Left hindlimb (tissue), 1 donor: ENCODE measurements around the gene RTF2.
"Not testable (repeated sequence)": the region's sequence is repeated elsewhere in the genome, so short reads cannot be mapped to it uniquely, and the experiment has no call there.

Experiments
- DNase-seq: peaks from one replicate; pipeline ENCODE4 v3.0.0-alpha.2; 2018

The RTF2 gene

GRCh38 chr20:56554869-56555268 lies 86.4 kb downstream of the RTF2 start:
- DNase-seq, result peak; percentile 31

- DNase-seq, result no peak
Measured at GRCh38 chr20:56558968-56559367, 90.5 kb downstream of the RTF2 start.

GRCh38 chr20:56564526-56564925 lies 96.1 kb downstream of the RTF2 start:
- not testable (repeated sequence) for DNase-seq

GRCh38 chr20:56565511-56565910 lies 97.1 kb downstream of the RTF2 start:
- DNase-seq, result no peak

- no peak for DNase-seq
Measured at GRCh38 chr20:56566621-56567020, 98.2 kb downstream of the RTF2 start.
